Measurements from ENCODE around the gene RPS3. TPM values are rescaled to one million over a fixed set of nuclear protein-coding genes. Genes with fewer than 3 reads are reported as not detected.

RPS3 gene
- total and polyA plus RNA-seq, 9 of the 15 experiments (the other 6 are each of a cell fraction or from before 2014, with no cell fraction given), result 2,700 to 5,771 (median 3,679) TPM

- TF ChIP-seq HINFP (tag; conservative IDR thresholded peaks at IDR 0.05; ENCODE audit: low read depth) (no peak), MCM3 (IDR thresholded peaks at IDR 0.05) (no peak), E2F8 (IDR thresholded peaks at IDR 0.05; ENCODE audit: low read depth, partially characterized antibody) (peak; percentile 89), MYBL2 (IDR thresholded peaks at IDR 0.05; ENCODE audit: low read depth) (no peak), MYBL2 (CRISPR knock-in tag; IDR thresholded peaks at IDR 0.05; ENCODE audit: borderline replicate concordance) (no peak), ZNF589 (CRISPR knock-in tag; IDR thresholded peaks at IDR 0.05; ENCODE audit: low read depth) (peak; percentile 40; the same call in 1 of the 2 replicates), ETS1 (conservative IDR thresholded peaks at IDR 0.05; ENCODE audit: control insufficient read depth, low read depth, low read length) (peak; percentile 91), NR3C1 (CRISPR knock-in tag; IDR thresholded peaks at IDR 0.05) (no peak), CCAR2 (IDR thresholded peaks at IDR 0.05; ENCODE audit: low read depth, low read length) (no peak), POLR2G (IDR thresholded peaks at IDR 0.05; ENCODE audit: low read depth, low read length) (peak; percentile 100), TEAD1 (CRISPR knock-in tag; IDR thresholded peaks at IDR 0.05) (peak in 1 of 2 experiments; percentile 69; a peak in 1 of 4 replicates), RNF219 (CRISPR knock-in tag; IDR thresholded peaks at IDR 0.05) (no peak)
- TF ChIP-seq, protein P1, sequence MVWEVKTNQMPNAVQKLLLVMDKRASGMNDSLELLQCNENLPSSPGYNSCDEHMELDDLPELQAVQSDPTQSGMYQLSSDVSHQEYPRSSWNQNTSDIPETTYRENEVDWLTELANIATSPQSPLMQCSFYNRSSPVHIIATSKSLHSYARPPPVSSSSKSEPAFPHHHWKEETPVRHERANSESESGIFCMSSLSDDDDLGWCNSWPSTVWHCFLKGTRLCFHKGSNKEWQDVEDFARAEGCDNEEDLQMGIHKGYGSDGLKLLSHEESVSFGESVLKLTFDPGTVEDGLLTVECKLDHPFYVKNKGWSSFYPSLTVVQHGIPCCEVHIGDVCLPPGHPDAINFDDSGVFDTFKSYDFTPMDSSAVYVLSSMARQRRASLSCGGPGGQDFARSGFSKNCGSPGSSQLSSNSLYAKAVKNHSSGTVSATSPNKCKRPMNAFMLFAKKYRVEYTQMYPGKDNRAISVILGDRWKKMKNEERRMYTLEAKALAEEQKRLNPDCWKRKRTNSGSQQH (CRISPR knock-in tag; IDR thresholded peaks at IDR 0.05), result peak; percentile 72; the same call in 1 of the 2 replicates
- TF ChIP-seq, protein P2, sequence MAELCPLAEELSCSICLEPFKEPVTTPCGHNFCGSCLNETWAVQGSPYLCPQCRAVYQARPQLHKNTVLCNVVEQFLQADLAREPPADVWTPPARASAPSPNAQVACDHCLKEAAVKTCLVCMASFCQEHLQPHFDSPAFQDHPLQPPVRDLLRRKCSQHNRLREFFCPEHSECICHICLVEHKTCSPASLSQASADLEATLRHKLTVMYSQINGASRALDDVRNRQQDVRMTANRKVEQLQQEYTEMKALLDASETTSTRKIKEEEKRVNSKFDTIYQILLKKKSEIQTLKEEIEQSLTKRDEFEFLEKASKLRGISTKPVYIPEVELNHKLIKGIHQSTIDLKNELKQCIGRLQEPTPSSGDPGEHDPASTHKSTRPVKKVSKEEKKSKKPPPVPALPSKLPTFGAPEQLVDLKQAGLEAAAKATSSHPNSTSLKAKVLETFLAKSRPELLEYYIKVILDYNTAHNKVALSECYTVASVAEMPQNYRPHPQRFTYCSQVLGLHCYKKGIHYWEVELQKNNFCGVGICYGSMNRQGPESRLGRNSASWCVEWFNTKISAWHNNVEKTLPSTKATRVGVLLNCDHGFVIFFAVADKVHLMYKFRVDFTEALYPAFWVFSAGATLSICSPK (IDR thresholded peaks at IDR 0.05; ENCODE audit: borderline replicate concordance), result no peak
Observed at GRCh38 chr11:75399344-75400145, at the start of gene RPS3 (continued).

Measured in K562 (cell line).